K562 (cell line): Measurements from ENCODE around the gene MRPL55. TPM values are rescaled to one million over a fixed set of nuclear protein-coding genes. Genes with fewer than 3 reads are reported as not detected.

ENCODE experiments used
- ATAC-seq: fragments of 200-7000 bp; cut with Tn5 transposase; 3 replicates; pipeline ENCODE4 v1.9.1; 2020; ENCODE audit warnings: moderate library complexity
- BruUV-seq: library from RNA; stranded (reverse); fragments of 400-500 nt; replicated peaks from 2 replicates; lab custom pipeline; 2021; lab: Mats Ljungman, UMichigan
- CTCF ChIA-PET: fragments of 300-600 bp; formaldehyde crosslinking; extraction: SDS; loops from one replicate; lab custom pipeline; 2021; ENCODE audit warnings: low intra/inter-chr PET ratio; lab: Yijun Ruan, JAX
- POLR2A ChIA-PET: fragments of 300-600, 350-650 bp; sonication (Branson Sonifier 250); formaldehyde crosslinking; extraction: SDS; loops from one replicate; lab custom pipeline; 2021; ENCODE audit warnings: antibody characterized with exemption, inconsistent platforms; lab: Yijun Ruan, JAX
- DNase-seq, 4 experiments: peaks; one replicate each; pipeline versions ENCODE4 v3.0.0 to v3.0.0-alpha.2; 2011 to 2018; ENCODE audit warnings: low spot score in 3 of 4, mixed read lengths in 3 of 4; ENCODE audit errors: extremely low read depth in 1 of 4
- FAIRE-seq: peaks from 2 replicates; lab custom pipeline; 2011; peaks lifted over from hg19 to GRCh38; lab: Jason Lieb, UNC
- H2AFZ ChIP-seq: 2 replicates; pipeline ENCODE4 v1.6.0; 2011; ENCODE audit warnings: low read depth, low read length, control low read depth, inconsistent platforms
- H3K27ac ChIP-seq: fragments of 200-600 bp; 3 replicates; pipeline ENCODE4 v1.8.0; 2011; ENCODE audit warnings: low read depth, mild to moderate bottlenecking, control low read depth, inconsistent platforms, low read length, moderate library complexity, mixed read lengths; ENCODE audit errors: extremely low read depth
- H3K27me3 ChIP-seq, 2 experiments: fragments of 300-600 bp in 1 of 2; 2 replicates in 1 of 2; 3 replicates in 1 of 2; pipeline versions ENCODE4 v1.6.0 to v1.8.0; 2011; ENCODE audit warnings: inconsistent platforms in 2 of 2, low read length in 2 of 2, mild to moderate bottlenecking in 1 of 2, mixed read lengths in 1 of 2, moderate library complexity in 1 of 2; ENCODE audit not compliant: control insufficient read depth in 2 of 2, insufficient read depth in 2 of 2
- H3K36me3 ChIP-seq: fragments of 300-600 bp; 3 replicates; pipeline ENCODE4 v1.8.0; 2011; ENCODE audit warnings: mild to moderate bottlenecking, low read length, inconsistent platforms; ENCODE audit not compliant: control insufficient read depth, insufficient read depth
- H3K4me1 ChIP-seq, 2 experiments: fragments of 200-600 bp in 1 of 2; replicated peaks in 1 of 2; 2 replicates in 1 of 2; 3 replicates in 1 of 2; pipeline versions ENCODE4 v1.5.1 to v1.8.0; 2011; ENCODE audit warnings: inconsistent platforms in 2 of 2, low read length in 2 of 2, mild to moderate bottlenecking in 1 of 2, mixed read lengths in 1 of 2, moderate library complexity in 1 of 2; ENCODE audit not compliant: control insufficient read depth in 2 of 2, insufficient read depth in 2 of 2
- H3K4me2 ChIP-seq: 2 replicates; pipeline ENCODE4 v1.6.1; 2011; ENCODE audit warnings: low read length, control low read depth, inconsistent platforms, mixed read lengths; ENCODE audit not compliant: insufficient read depth
- H3K4me3 ChIP-seq: fragments of 200-600 bp; sonication (generic), shearing (Covaris generic); 2 replicates; pipeline ENCODE4 v1.5.1; 2016; ENCODE audit warnings: control low read depth, inconsistent platforms
- H3K79me2 ChIP-seq: fragments of 200-600 bp; 3 replicates; pipeline ENCODE4 v1.8.0; 2011; ENCODE audit warnings: low read length, inconsistent platforms; ENCODE audit not compliant: control insufficient read depth, insufficient read depth
- H3K9ac ChIP-seq, 2 experiments: 2 replicates each; pipeline versions ENCODE4 v1.6.0 to v1.6.1; 2011; ENCODE audit warnings: low read depth in 2 of 2, low read length in 2 of 2, control low read depth in 1 of 2, inconsistent platforms in 1 of 2, mild to moderate bottlenecking in 1 of 2, mixed read lengths in 1 of 2; ENCODE audit not compliant: insufficient read depth in 1 of 2
- H3K9me1 ChIP-seq: one replicate; pipeline ENCODE4 v1.6.0; 2011; ENCODE audit warnings: inconsistent platforms, mild to moderate bottlenecking, low read length, moderate library complexity; ENCODE audit not compliant: control insufficient read depth, insufficient read depth
- H3K9me3 ChIP-seq: replicated peaks from 2 replicates; pipeline ENCODE4 v1.5.1; 2011; ENCODE audit warnings: low read depth, low read length, inconsistent platforms; ENCODE audit not compliant: control insufficient read depth, insufficient read depth
- H4K20me1 ChIP-seq: replicated peaks from 2 replicates; pipeline ENCODE4 v1.6.1; 2011; ENCODE audit warnings: low read length, inconsistent platforms, mixed read lengths; ENCODE audit not compliant: control insufficient read depth, insufficient read depth
- FOS ChIP-seq: IDR thresholded peaks from 3 replicates; pipeline ENCODE4 v1.6.1; 2011; ENCODE audit not compliant: insufficient read length; ENCODE audit errors: extremely low read depth
- GTF2F1 ChIP-seq: IDR thresholded peaks from 2 replicates; pipeline ENCODE4 v1.6.1; 2011; ENCODE audit warnings: low read depth, low read length, improper control_type of control experiment
- IRF2 ChIP-seq: sonication (generic); formaldehyde crosslinking; IDR thresholded peaks from 2 replicates; pipeline ENCODE4 v1.8.1; 2022; ENCODE audit warnings: mild to moderate bottlenecking, missing genetic modification reagents
- KDM1A ChIP-seq, 2 experiments: fragments of 450-650 bp; IDR thresholded peaks; 2 replicates each; pipeline ENCODE4 v1.6.1; 2016; ENCODE audit warnings: mild to moderate bottlenecking in 2 of 2
- TAL1 ChIP-seq: fragments of 450-650 bp; IDR thresholded peaks from 2 replicates; pipeline ENCODE4 v1.6.1; 2016; ENCODE audit warnings: mild to moderate bottlenecking
- WGBS: fragments of 100-300 bp; shearing (Covaris generic); methylation state at CpG from one replicate; pipeline ENCODE4 v1.1.6; 2016; ENCODE audit warnings: low coverage, mixed read lengths; ENCODE audit not compliant: insufficient coverage; ENCODE audit errors: missing lambda C conversion rate; 5-methylcytosine and 5-hydroxymethylcytosine counted together
- in situ Hi-C: fragments of 300-500 bp; cut with MboI; formaldehyde crosslinking; loops from 4 replicates; pipeline ENCODE4 v1.15.0; 2018; ENCODE audit warnings: inconsistent platforms, mixed read lengths
- intact Hi-C: fragments of 100-400 bp; cut with micrococcal nuclease; formaldehyde crosslinking; loops from 2 replicates; pipeline ENCODE4 v1.14.2; 2022
- polyA plus RNA-seq, 8 experiments: library from polyadenylated mRNA; depleted of rRNA in 4 of 8; stranded (reverse) in 5 of 8; unstranded in 3 of 8; fragments of >200 nt; fragmentation: Nextera tagmentation in 2 of 8; fragmentation: Illumina TruSeq in 1 of 8; extraction: Ambion mirVana in 2 of 8; extraction: Trizol in 1 of 8; gene quantifications; 2 replicates each; pipeline versions ENCODE4 v1.2.1 to v1.2.3, GENCODE V29; 2011 to 2014; ENCODE audit warnings: inconsistent platforms in 1 of 8, missing spikeins in 1 of 8
- total RNA-seq, 7 experiments: library from RNA; depleted of rRNA in 6 of 7; stranded (reverse); fragments of >200 nt in 6 of 7; fragmentation: Illumina TruSeq in 2 of 7; extraction: Trizol in 2 of 7; gene quantifications; 2 replicates each; pipeline versions ENCODE4 v1.2.1 to v1.2.3, GENCODE V29; 2011 to 2021; ENCODE audit warnings: low replicate concordance in 1 of 7
- TF ChIP-seq, protein P1 (sequence below): sonication (generic); formaldehyde crosslinking; IDR thresholded peaks from 2 replicates; pipeline ENCODE4 v1.8.0; 2023; ENCODE audit warnings: mild to moderate bottlenecking, missing genetic modification reagents
- TF ChIP-seq, protein P2 (sequence below): sonication (generic); formaldehyde crosslinking; IDR thresholded peaks from 2 replicates; pipeline ENCODE4 v1.8.1; 2023; ENCODE audit warnings: mild to moderate bottlenecking, missing genetic modification reagents, moderate library complexity
- TF ChIP-seq, protein P3 (sequence below): sonication (generic); formaldehyde crosslinking; IDR thresholded peaks from 2 replicates; pipeline ENCODE4 v1.9.0; 2022; ENCODE audit warnings: mild to moderate bottlenecking, missing genetic modification reagents

Gene MRPL55
- total and polyA plus RNA-seq, 9 of the 15 experiments (the other 6 are each of a cell fraction or from before 2014, with no cell fraction given): 34.9 to 228 (median 81.0) TPM

DNA sequence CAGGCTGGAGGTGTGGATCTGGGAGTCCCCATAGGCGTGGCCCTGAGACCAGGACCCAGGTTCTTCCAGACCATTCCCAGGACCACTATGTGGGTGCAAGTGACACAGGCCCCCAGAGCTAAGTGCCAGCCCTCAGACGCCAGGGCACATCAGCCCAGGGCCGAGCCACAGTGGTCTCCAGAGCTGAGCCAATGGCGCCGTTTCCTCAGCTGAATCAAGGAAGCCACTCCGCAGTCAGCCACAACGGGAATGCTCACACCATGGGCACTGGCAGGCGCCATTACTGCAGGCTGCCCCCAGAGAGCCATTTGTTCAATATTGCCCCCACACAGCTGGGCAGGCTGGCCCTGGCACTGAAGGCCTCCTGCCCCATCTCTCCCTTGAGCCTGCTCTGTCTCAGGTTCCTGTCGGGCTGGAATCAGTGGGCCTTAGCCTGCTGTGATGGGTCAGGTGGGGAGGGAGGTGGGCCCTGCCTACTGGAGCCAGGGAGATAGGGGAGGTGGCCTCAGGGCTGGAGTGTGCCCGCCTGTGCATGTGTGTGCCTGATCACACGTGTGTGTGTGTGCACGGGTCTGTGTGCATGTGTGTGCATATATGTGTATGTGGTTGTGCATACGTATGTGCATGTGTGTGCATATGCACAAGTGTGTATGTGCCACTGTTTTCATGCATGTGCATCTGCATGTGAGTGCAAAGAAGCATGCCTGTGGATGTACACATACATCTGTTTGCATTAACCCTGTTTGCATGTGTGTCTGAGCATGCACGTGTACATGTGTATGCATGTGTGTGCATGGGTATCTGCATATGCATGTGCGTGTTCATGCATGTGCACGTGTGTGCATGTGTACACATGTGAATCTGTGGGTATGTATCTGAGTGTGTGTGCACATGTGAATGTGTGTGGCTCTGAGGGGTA lies 46.8 kb upstream of the MRPL55 start:
- CTCF ChIA-PET: no interaction called here
- intact Hi-C loops: no loop called here
- 41% methylated on average over 16 of the region's 16 CpGs for whole genome bisulfite sequencing

More for the DNA sequence above, 46.8 kb upstream of the MRPL55 start:
- in situ Hi-C loops: no loop called here
- Histone ChIP-seq H3K4me2 (no peak overlapping the region), H3K9me1 (no peaks in the 10 kb centered on the region), H4K20me1 (no peaks in the 10 kb centered on the region; the same call in none of the 2 replicates), H3K9ac (no peak overlapping the region), H3K4me3 (no peak overlapping the region), H2AFZ (no peak overlapping the region), H3K79me2 (no peaks in the 10 kb centered on the region), H3K36me3 (no peaks in the 10 kb centered on the region), H3K9me3 (no peaks in the 10 kb centered on the region), H3K27ac (no peak overlapping the region), H3K27me3 (no peaks in the 10 kb centered on the region), H3K4me1 (peaks cover 2 to 63% of the 10 kb centered on the region in 2 experiments; a peak in 3 of 5 replicates)
- BruUV-seq: no TSS peak
- no peak for TF ChIP-seq GTF2F1
- TF ChIP-seq IRF2 (CRISPR knock-in tag): 0 out of 2 replicates have a peak, but pooled peaks have one; percentile 33
- TF ChIP-seq, protein P1, sequence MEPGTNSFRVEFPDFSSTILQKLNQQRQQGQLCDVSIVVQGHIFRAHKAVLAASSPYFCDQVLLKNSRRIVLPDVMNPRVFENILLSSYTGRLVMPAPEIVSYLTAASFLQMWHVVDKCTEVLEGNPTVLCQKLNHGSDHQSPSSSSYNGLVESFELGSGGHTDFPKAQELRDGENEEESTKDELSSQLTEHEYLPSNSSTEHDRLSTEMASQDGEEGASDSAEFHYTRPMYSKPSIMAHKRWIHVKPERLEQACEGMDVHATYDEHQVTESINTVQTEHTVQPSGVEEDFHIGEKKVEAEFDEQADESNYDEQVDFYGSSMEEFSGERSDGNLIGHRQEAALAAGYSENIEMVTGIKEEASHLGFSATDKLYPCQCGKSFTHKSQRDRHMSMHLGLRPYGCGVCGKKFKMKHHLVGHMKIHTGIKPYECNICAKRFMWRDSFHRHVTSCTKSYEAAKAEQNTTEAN: no peak
- TF ChIP-seq, protein P2, sequence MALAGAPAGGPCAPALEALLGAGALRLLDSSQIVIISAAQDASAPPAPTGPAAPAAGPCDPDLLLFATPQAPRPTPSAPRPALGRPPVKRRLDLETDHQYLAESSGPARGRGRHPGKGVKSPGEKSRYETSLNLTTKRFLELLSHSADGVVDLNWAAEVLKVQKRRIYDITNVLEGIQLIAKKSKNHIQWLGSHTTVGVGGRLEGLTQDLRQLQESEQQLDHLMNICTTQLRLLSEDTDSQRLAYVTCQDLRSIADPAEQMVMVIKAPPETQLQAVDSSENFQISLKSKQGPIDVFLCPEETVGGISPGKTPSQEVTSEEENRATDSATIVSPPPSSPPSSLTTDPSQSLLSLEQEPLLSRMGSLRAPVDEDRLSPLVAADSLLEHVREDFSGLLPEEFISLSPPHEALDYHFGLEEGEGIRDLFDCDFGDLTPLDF (CRISPR knock-in tag): no peak
- TF ChIP-seq, protein P3, sequence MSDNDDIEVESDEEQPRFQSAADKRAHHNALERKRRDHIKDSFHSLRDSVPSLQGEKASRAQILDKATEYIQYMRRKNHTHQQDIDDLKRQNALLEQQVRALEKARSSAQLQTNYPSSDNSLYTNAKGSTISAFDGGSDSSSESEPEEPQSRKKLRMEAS (CRISPR knock-in tag): peak; percentile 54; the same call in 1 of the 2 replicates
- TF ChIP-seq KDM1A (IDR thresholded peaks at IDR 0.05): peak in 1 of 2 experiments; percentile 87; a peak in 1 of 4 replicates
- no peak for TF ChIP-seq TAL1
- no peak for TF ChIP-seq FOS
- POLR2A ChIA-PET: interaction anchor here (1.1 to 1.8 kb wide), 3 partner anchors 7 to 15 kb away, joined by 3 to 9 read pairs (median 7); partner anchors contain the start of genes GUK1 and IBA57
- DNase-seq (no peak), ATAC-seq (no peak), FAIRE-seq (peak; percentile 23)
